D721Med (cell line): Measurements from ENCODE around the gene BMS1.
"Not testable (repeated sequence)": the region's sequence is repeated elsewhere in the genome, so short reads cannot be mapped to it uniquely, and the experiment has no call there.

Experiments used
- DNase-seq: peaks from one replicate; pipeline ENCODE4 v3.0.0; 2011; ENCODE audit warnings: low spot score; ENCODE audit not compliant: insufficient read length
- FAIRE-seq: peaks from 2 replicates; lab custom pipeline; 2011; peaks lifted over from hg19 to GRCh38; lab: Jason Lieb, UNC
- CTCF ChIP-seq: IDR thresholded peaks from 2 replicates; pipeline ENCODE4 v1.5.1; 2012; ENCODE audit warnings: mild to moderate bottlenecking, control low read depth; ENCODE audit not compliant: insufficient read depth; ENCODE audit errors: missing control alignments

The BMS1 gene

GRCh38 chr10:42816912-42817311 lies 34.3 kb downstream of the BMS1 start:
- TF ChIP-seq CTCF: no peak
- FAIRE-seq (no peak), DNase-seq (no peak)

GRCh38 chr10:42817417-42817816 lies 34.8 kb downstream of the BMS1 start:
- DNase-seq, FAIRE-seq: not testable (repeated sequence)

GRCh38 chr10:42826759-42827158 lies 44.2 kb downstream of the BMS1 start:
- DNase-seq, FAIRE-seq: not testable (repeated sequence)

GRCh38 chr10:42827201-42827600 lies 44.6 kb downstream of the BMS1 start:
- TF ChIP-seq CTCF: no peak
- no peak for FAIRE-seq
- DNase-seq: no peak

GRCh38 chr10:42828391-42828790 lies 45.8 kb downstream of the BMS1 start:
- FAIRE-seq, DNase-seq: not testable (repeated sequence)

- FAIRE-seq (no peak), DNase-seq (no peak)
Measured at GRCh38 chr10:42830237-42830636, 47.6 kb downstream of the BMS1 start.

GRCh38 chr10:42836096-42836495 lies 53.5 kb downstream of the BMS1 start:
- no peak for TF ChIP-seq CTCF
- FAIRE-seq: no peak
- DNase-seq: no peak

More at GRCh38 chr10:42830237-42830636, 47.6 kb downstream of the BMS1 start:
- TF ChIP-seq CTCF: no peak

GRCh38 chr10:42836771-42837468 lies 54.3 kb downstream of the BMS1 start:
- TF ChIP-seq CTCF: no peak
- FAIRE-seq (no peak), DNase-seq (no peak)

GRCh38 chr10:42844810-42845209 lies 62.2 kb downstream of the BMS1 start:
- FAIRE-seq, DNase-seq: not testable (repeated sequence)

GRCh38 chr10:42847261-42847660 lies 64.7 kb downstream of the BMS1 start:
- FAIRE-seq, DNase-seq: not testable (repeated sequence)
